GM23338 (cell line): ENCODE data around the gene NPS. TPM values are rescaled to one million over a fixed set of nuclear protein-coding genes. Genes with fewer than 3 reads are reported as not detected.

Experiments
- CREB1 ChIP-seq: fragments of 250-450 bp; sonication (Bioruptor Pico); IDR thresholded peaks from 2 replicates; pipeline ENCODE4 v1.5.0; 2020; ENCODE audit warnings: low read depth, mild to moderate bottlenecking, moderate library complexity
- ETS1 ChIP-seq: IDR thresholded peaks from 2 replicates; pipeline ENCODE4 v1.6.1; 2016; ENCODE audit warnings: antibody characterized with exemption
- EZH2phosphoT487 ChIP-seq: fragments of 200-600 bp; sonication (generic); IDR thresholded peaks from one replicate; pipeline ENCODE4 v1.8.1; 2018; ENCODE audit warnings: antibody characterized with exemption; ENCODE audit not compliant: unreplicated experiment
- JUNB ChIP-seq: IDR thresholded peaks from one replicate; pipeline ENCODE4 v1.6.1; 2016; ENCODE audit warnings: antibody characterized with exemption; ENCODE audit not compliant: unreplicated experiment
- POLR2AphosphoS5 ChIP-seq: IDR thresholded peaks from 2 replicates; pipeline ENCODE4 v1.6.1; 2016; ENCODE audit warnings: antibody characterized with exemption, low read depth
- REST ChIP-seq: IDR thresholded peaks from one replicate; pipeline ENCODE4 v1.6.1; 2018; ENCODE audit warnings: antibody characterized with exemption; ENCODE audit not compliant: unreplicated experiment
- STAT1 ChIP-seq: IDR thresholded peaks from one replicate; pipeline ENCODE4 v1.6.1; 2016; ENCODE audit warnings: antibody characterized with exemption; ENCODE audit not compliant: unreplicated experiment
- ZNF462 ChIP-seq: fragments of 250-450 bp; sonication (Bioruptor Pico); IDR thresholded peaks from 2 replicates; pipeline ENCODE4 v1.5.0; 2020; ENCODE audit warnings: mild to moderate bottlenecking, moderate library complexity
- polyA plus RNA-seq: library from polyadenylated mRNA; unstranded; fragments of >200 nt; fragmentation: Nextera tagmentation; extraction: Ambion mirVana; gene quantifications from 2 replicates; pipeline ENCODE4 v1.2.1, GENCODE V29; 2016
- total RNA-seq: library from RNA; depleted of rRNA; stranded (reverse); fragments of >200 nt; shearing (Covaris generic); gene quantifications from 2 replicates; pipeline ENCODE4 v1.2.3, GENCODE V29; 2014

Gene NPS
- total and polyA plus RNA-seq, 2 experiments from 2014 or later, result not detected

- TF ChIP-seq ZNF462, result no peak
- TF ChIP-seq JUNB, result no peak
- no peak for TF ChIP-seq EZH2phosphoT487
- no peak for TF ChIP-seq STAT1
- no peak for TF ChIP-seq CREB1
- TF ChIP-seq REST, result no peak
- TF ChIP-seq ETS1, result no peak
- TF ChIP-seq POLR2AphosphoS5, result no peak
Observed at GRCh38 chr10:127579640-127580039, 30.5 kb downstream of the NPS start (continued).
